Mesenchymal stem cell (in vitro differentiated cells and primary cell): ENCODE results near the gene KANK2.

Source experiments
- DNase-seq: peaks from one replicate; pipeline ENCODE4 v3.0.0-alpha.2; 2013
- H2AFZ ChIP-seq: one replicate; pipeline ENCODE4 v1.6.1; 2013; ENCODE audit warnings: low read depth, mild to moderate bottlenecking, control low read depth, inconsistent platforms, low read length, moderate library complexity
- H2AK5ac ChIP-seq: 2 replicates; pipeline ENCODE4 v1.6.1; 2013; ENCODE audit warnings: low read length, moderate library complexity, mild to moderate bottlenecking, inconsistent platforms; ENCODE audit not compliant: severe bottlenecking
- H2BK120ac ChIP-seq: one replicate; pipeline ENCODE4 v1.6.1; 2013; ENCODE audit warnings: low read depth, mild to moderate bottlenecking, inconsistent platforms, low read length, moderate library complexity
- H2BK12ac ChIP-seq, 2 experiments: one replicate each; pipeline ENCODE4 v1.6.1; 2013; ENCODE audit warnings: inconsistent platforms in 2 of 2, low read length in 2 of 2, mild to moderate bottlenecking in 2 of 2, moderate library complexity in 2 of 2, control low read depth in 1 of 2
- H2BK15ac ChIP-seq: one replicate; pipeline ENCODE4 v1.6.1; 2013; ENCODE audit warnings: mild to moderate bottlenecking, low read depth, inconsistent platforms; ENCODE audit not compliant: poor library complexity, severe bottlenecking
- H2BK5ac ChIP-seq: 2 replicates; pipeline ENCODE4 v1.6.1; 2013; ENCODE audit warnings: low read depth, mild to moderate bottlenecking, low read length, control low read depth, inconsistent platforms; ENCODE audit not compliant: poor library complexity, severe bottlenecking
- H3K14ac ChIP-seq, 2 experiments: one replicate each; pipeline ENCODE4 v1.6.1; 2013; ENCODE audit warnings: inconsistent platforms in 2 of 2, low read length in 2 of 2, control low read depth in 1 of 2, mild to moderate bottlenecking in 1 of 2, moderate library complexity in 1 of 2
- H3K18ac ChIP-seq, 2 experiments: one replicate each; pipeline ENCODE4 v1.6.1; 2013; ENCODE audit warnings: inconsistent platforms in 2 of 2, low read length in 2 of 2, control low read depth in 1 of 2, low read depth in 1 of 2, mild to moderate bottlenecking in 1 of 2
- H3K23ac ChIP-seq, 2 experiments: one replicate each; pipeline ENCODE4 v1.6.1; 2013; ENCODE audit warnings: inconsistent platforms in 2 of 2, low read length in 2 of 2, mild to moderate bottlenecking in 2 of 2, moderate library complexity in 2 of 2, control low read depth in 1 of 2
- H3K27ac ChIP-seq: 2 replicates; pipeline ENCODE4 v1.5.1; 2013; ENCODE audit warnings: mild to moderate bottlenecking, moderate library complexity, low read length, control low read depth, inconsistent platforms; ENCODE audit not compliant: poor library complexity, severe bottlenecking
- H3K27me3 ChIP-seq, 2 experiments: 2 replicates each; pipeline versions ENCODE4 v1.6.1 to v1.7.0; 2013; ENCODE audit warnings: low read length in 2 of 2, mild to moderate bottlenecking in 2 of 2, moderate library complexity in 2 of 2, control low read depth in 1 of 2, inconsistent platforms in 1 of 2; ENCODE audit not compliant: control insufficient read depth in 1 of 2, insufficient read depth in 1 of 2
- H3K36me3 ChIP-seq, 2 experiments: 2 replicates each; pipeline versions ENCODE4 v1.6.1 to v1.7.0; 2013; ENCODE audit warnings: low read length in 2 of 2, control low read depth in 1 of 2, inconsistent platforms in 1 of 2, low read depth in 1 of 2, mild to moderate bottlenecking in 1 of 2; ENCODE audit not compliant: insufficient read depth in 2 of 2, control insufficient read depth in 1 of 2
- H3K4ac ChIP-seq, 2 experiments: one replicate each; pipeline ENCODE4 v1.6.1; 2013; ENCODE audit warnings: inconsistent platforms in 2 of 2, low read length in 2 of 2, mild to moderate bottlenecking in 2 of 2, moderate library complexity in 2 of 2, control low read depth in 1 of 2, low read depth in 1 of 2
- H3K4me1 ChIP-seq: 2 replicates; pipeline ENCODE4 v1.6.1; 2013; ENCODE audit warnings: low read depth, low read length, control low read depth; ENCODE audit not compliant: control insufficient read depth, insufficient read depth
- H3K4me2 ChIP-seq: 2 replicates; pipeline ENCODE4 v1.6.1; 2013; ENCODE audit warnings: low read length, mild to moderate bottlenecking, inconsistent platforms; ENCODE audit not compliant: poor library complexity, severe bottlenecking
- H3K4me3 ChIP-seq, 2 experiments: 2 replicates each; pipeline versions ENCODE4 v1.5.1 to v1.7.0; 2013; ENCODE audit warnings: low read length in 2 of 2, mild to moderate bottlenecking in 2 of 2, control low read depth in 1 of 2, low read depth in 1 of 2; ENCODE audit not compliant: insufficient read depth in 1 of 2
- H3K79me1 ChIP-seq: replicated peaks from 2 replicates; pipeline ENCODE4 v1.6.1; 2013; ENCODE audit warnings: mild to moderate bottlenecking, control low read depth, low read length, inconsistent platforms; ENCODE audit not compliant: poor library complexity, severe bottlenecking
- H3K9ac ChIP-seq: 2 replicates; pipeline ENCODE4 v1.7.0; 2013; ENCODE audit warnings: mild to moderate bottlenecking, low read length, moderate library complexity
- H3K9me3 ChIP-seq: 2 replicates; pipeline ENCODE4 v1.7.0; 2013; ENCODE audit warnings: mild to moderate bottlenecking, low read length; ENCODE audit not compliant: control insufficient read depth
- H4K8ac ChIP-seq: one replicate; pipeline ENCODE4 v1.6.1; 2013; ENCODE audit warnings: inconsistent platforms, mild to moderate bottlenecking, low read length, moderate library complexity
- H4K91ac ChIP-seq: one replicate; pipeline ENCODE4 v1.6.1; 2013; ENCODE audit warnings: mild to moderate bottlenecking, low read length, inconsistent platforms
- WGBS: methylation state at CpG from one replicate; pipeline ENCODE4 v1.1.7; 2013; ENCODE audit warnings: mixed read lengths; 5-methylcytosine and 5-hydroxymethylcytosine counted together

Gene KANK2

GRCh38 chr19:11195681-11196080 lies 1.7 kb downstream of the KANK2 start:
- Histone ChIP-seq H3K4ac (peak overlapping the region; percentile 50 to 62), H3K79me1 (peaks cover 2% of the 10 kb centered on the region), H2BK12ac (no peak overlapping the region), H3K9ac (peak overlapping the region; percentile 94), H2AFZ (no peak overlapping the region), H4K91ac (peak overlapping the region; percentile 67), H2AK5ac (peak overlapping the region; percentile 3), H3K4me3 (peak overlapping the region; percentile 34 to 96), H3K14ac (peak overlapping the region in 1 of 2 experiments; percentile 73), H3K27ac (peak overlapping the region; percentile 11), H3K4me2 (peak overlapping the region; percentile 64), H2BK15ac (no peak overlapping the region), H3K27me3 (no peaks in the 10 kb centered on the region), H3K9me3 (no peaks in the 10 kb centered on the region), H4K8ac (no peak overlapping the region), H3K18ac (peak overlapping the region in 1 of 2 experiments; percentile 92), H3K4me1 (peaks cover 37% of the 10 kb centered on the region), H3K36me3 (peaks cover 52% of the 10 kb centered on the region in 2 experiments), H3K23ac (no peak overlapping the region), H2BK5ac (no peak overlapping the region), H2BK120ac (peak overlapping the region; percentile 15)
- DNase-seq: no peak
- WGBS: 84% methylated on average over 10 of the region's 12 CpGs

GRCh38 chr19:11194656-11195558 lies 2.4 kb downstream of the KANK2 start:
- peaks cover 40% of the 10 kb centered on the region for H3K4me1 ChIP-seq
- peaks cover 45 to 60% of the 10 kb centered on the region in 2 experiments for H3K36me3 ChIP-seq
- H3K4ac ChIP-seq: peak overlapping the region; percentile 62 to 90
- H3K9ac ChIP-seq: peak overlapping the region; percentile 94
- peak overlapping the region; percentile 95 for H4K8ac ChIP-seq
- H2BK12ac ChIP-seq: peak overlapping the region; percentile 18 to 90
- peaks cover 2% of the 10 kb centered on the region for H3K79me1 ChIP-seq
- H2AK5ac ChIP-seq: peak overlapping the region; percentile 14
- no peaks in the 10 kb centered on the region for H3K9me3 ChIP-seq
- 42% methylated on average over 10 of the region's 20 CpGs for WGBS
- H4K91ac ChIP-seq: peak overlapping the region; percentile 94
- H3K27ac ChIP-seq: peak overlapping the region; percentile 21
- no peaks in the 10 kb centered on the region for H3K27me3 ChIP-seq
- H3K23ac ChIP-seq: peak overlapping the region in 1 of 2 experiments; percentile 79
- peak; percentile 46 for DNase-seq
- no peak overlapping the region for H2AFZ ChIP-seq
- H2BK5ac ChIP-seq: peak overlapping the region; percentile 6
- peak overlapping the region; percentile 64 for H3K4me2 ChIP-seq
- H3K4me3 ChIP-seq: peak overlapping the region; percentile 34 to 96
- peak overlapping the region; percentile 72 to 94 for H3K18ac ChIP-seq
- peak overlapping the region; percentile 37 for H2BK120ac ChIP-seq
- peak overlapping the region; percentile 71 for H2BK15ac ChIP-seq
- H3K14ac ChIP-seq: peak overlapping the region in 1 of 2 experiments; percentile 73

- peak overlapping the region in 1 of 2 experiments; percentile 96 for H3K4me3 ChIP-seq
- peak overlapping the region in 1 of 2 experiments; percentile 31 for H2BK12ac ChIP-seq
- H3K14ac ChIP-seq: peak overlapping the region in 1 of 2 experiments; percentile 53
- peak overlapping the region; percentile 37 for H2BK120ac ChIP-seq
- H3K79me1 ChIP-seq: peaks cover 2% of the 10 kb centered on the region
- no peak overlapping the region for H3K23ac ChIP-seq
- peak overlapping the region; percentile 9 for H4K91ac ChIP-seq
- H3K9ac ChIP-seq: peak overlapping the region; percentile 61
- H3K9me3 ChIP-seq: no peaks in the 10 kb centered on the region
- peaks cover 45 to 61% of the 10 kb centered on the region in 2 experiments for H3K36me3 ChIP-seq
- H2BK5ac ChIP-seq: no peak overlapping the region
- H3K27me3 ChIP-seq: no peaks in the 10 kb centered on the region
- 85% methylated on average over 8 of the region's 8 CpGs for WGBS
- no peak overlapping the region for H2AK5ac ChIP-seq
- peak overlapping the region; percentile 76 for H4K8ac ChIP-seq
- no peak overlapping the region for H2AFZ ChIP-seq
- no peak overlapping the region for H3K4me2 ChIP-seq
- H2BK15ac ChIP-seq: peak overlapping the region; percentile 71
- H3K4ac ChIP-seq: peak overlapping the region in 1 of 2 experiments; percentile 26
- no peak for DNase-seq
- H3K18ac ChIP-seq: peak overlapping the region; percentile 59 to 94
- H3K27ac ChIP-seq: peak overlapping the region; percentile 17
- H3K4me1 ChIP-seq: peaks cover 45% of the 10 kb centered on the region
These were observed 3.2 kb downstream of the KANK2 start for GRCh38 chr19:11194173-11194572.
